GM19468 (cell line): ENCODE results near the gene PLK3.

Source experiments
- ATAC-seq: cut with Tn5 transposase; IDR thresholded peaks from one replicate; pipeline ENCODE4 v1.9.1; 2021; ENCODE audit warnings: mild to moderate bottlenecking, moderate library complexity, moderate number of reproducible peaks; ENCODE audit not compliant: unreplicated experiment; ENCODE audit errors: extremely low read depth

The PLK3 gene

DNA sequence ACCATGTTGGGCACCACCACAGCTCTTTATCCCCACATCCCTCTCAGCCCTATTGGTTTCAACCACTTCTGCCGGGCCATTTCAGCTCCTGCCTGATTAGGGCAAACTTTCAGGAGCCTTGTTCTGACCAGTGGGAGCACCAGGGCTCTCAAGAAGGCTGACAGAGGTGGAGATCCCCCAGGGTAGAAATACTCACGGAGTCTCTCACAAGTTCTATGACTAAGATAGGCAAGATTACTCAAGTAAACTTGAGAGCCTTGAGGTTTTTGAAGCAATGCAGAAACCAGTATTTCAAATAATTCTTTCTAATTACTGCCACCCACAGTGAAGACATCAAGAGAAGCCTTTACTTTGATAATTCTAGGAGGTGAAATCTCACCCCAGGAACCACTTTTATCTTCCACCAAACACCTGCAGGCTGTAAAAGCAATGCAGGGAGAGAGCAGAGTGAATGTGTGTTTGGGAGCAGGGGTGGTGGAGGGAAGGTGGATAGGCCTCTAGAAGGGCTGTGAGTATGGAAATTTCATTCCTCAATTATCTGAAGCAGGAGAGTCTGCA lies 49.5 kb downstream of the PLK3 start:
- ATAC-seq = no peak

DNA sequence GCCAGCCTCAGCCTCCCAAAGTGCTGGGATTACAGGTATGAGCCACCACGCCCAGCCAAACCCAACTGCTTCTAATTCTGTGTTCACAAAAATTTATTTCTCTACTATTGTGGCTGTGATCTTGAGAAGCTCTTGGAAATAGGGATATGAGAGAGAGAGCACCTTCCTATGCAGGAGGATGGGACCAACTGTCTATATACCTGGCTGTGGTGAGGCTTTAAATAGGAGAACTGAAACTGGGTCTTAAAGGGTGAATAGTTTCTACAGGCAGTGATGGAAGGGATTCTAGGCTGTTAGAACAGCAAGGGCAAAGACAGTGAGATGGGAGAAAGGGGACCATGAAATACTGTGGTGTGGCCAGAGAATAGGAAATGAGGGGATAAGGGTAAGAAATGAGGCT lies 51.1 kb downstream of the PLK3 start:
- ATAC-seq = no peak

DNA sequence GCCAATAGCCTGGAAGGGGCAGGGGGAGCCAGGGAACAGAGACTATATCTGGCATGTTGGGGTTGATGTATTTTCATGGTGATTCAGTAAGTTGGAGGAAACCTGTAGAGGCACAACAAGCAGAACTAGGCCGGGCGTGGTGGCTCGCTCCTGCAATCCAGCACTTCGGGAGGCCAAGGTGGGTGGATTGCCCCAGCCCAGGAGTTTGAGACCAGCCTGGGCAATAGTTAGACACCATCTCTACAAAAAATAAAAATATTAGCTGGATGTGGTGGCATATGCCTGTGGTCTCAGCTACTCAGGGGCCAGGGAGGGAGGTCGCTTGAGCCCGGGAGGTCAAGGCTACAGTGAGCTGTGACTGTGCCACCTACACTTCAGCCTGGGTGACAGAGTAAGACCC lies 53.0 kb downstream of the PLK3 start:
- no peak for ATAC-seq

DNA sequence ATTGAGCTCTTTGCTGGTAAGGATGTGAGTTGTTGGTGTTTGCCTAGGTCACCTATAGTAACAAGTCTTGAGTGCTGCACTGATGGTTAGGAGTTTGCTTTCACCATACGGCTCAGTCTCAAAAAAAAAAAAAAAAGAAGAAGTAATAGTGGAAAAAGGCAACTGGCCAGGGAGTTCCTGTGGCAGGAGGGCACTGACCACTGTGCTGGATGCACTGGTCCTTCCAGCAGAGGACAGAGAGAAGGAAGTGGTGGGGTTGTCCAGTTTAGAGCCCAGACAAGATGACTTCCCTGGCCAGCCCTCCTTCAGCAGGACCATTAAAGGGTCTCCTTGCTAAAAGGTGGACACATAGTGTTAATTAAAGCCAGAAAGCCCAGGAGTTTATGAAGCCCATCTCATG lies 54.8 kb downstream of the PLK3 start:
- ATAC-seq = no peak
